GM23248 (cell line): Measurements from ENCODE around the gene BACE1-AS.

Experiments
- EZH2 ChIP-seq: fragments of 200-600 bp; sonication (generic); IDR thresholded peaks from 2 replicates; pipeline ENCODE4 v1.6.1; 2018; ENCODE audit warnings: antibody characterized with exemption, mild to moderate bottlenecking; ENCODE audit not compliant: insufficient read depth, poor library complexity, severe bottlenecking
- EZH2phosphoT487 ChIP-seq: fragments of 200-600 bp; sonication (generic); IDR thresholded peaks from 2 replicates; pipeline ENCODE4 v1.6.1; 2018; ENCODE audit warnings: antibody characterized with exemption, moderate library complexity, mild to moderate bottlenecking, low read depth; ENCODE audit not compliant: insufficient read depth

- TF ChIP-seq EZH2phosphoT487 (no peak), EZH2 (no peak)
Observed at GRCh38 chr11:117337076-117337475, 45.9 kb downstream of the BACE1-AS start.
